GM19455 (cell line): ENCODE data around the gene ANKRD33B.
"Not testable (repeated sequence)": the region's sequence is repeated elsewhere in the genome, so short reads cannot be mapped to it uniquely, and the experiment has no call there.

Experiments used
- ATAC-seq: cut with Tn5 transposase; IDR thresholded peaks from one replicate; pipeline ENCODE4 v1.9.1; 2021; ENCODE audit not compliant: unreplicated experiment

ANKRD33B gene

DNA sequence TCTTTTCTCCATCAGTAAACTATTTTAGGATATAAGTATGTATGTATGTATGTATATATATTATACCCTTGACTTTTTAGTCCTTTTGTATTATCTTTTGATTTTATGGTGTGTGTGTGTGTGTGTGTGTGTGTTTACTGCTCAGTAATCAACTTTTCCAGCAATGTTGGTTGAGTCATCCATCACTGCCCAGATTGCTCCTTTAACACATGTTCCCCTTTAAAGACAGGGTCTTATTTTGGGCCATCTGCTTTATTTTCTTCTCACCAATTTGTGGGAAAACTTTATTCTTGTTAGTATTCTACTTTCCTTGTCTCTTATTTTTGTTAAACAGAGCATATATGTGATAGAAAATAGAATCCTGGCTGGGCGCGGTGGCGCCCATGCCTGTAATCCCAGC, 28.1 kb downstream of the ANKRD33B start:
- no peak for ATAC-seq

DNA sequence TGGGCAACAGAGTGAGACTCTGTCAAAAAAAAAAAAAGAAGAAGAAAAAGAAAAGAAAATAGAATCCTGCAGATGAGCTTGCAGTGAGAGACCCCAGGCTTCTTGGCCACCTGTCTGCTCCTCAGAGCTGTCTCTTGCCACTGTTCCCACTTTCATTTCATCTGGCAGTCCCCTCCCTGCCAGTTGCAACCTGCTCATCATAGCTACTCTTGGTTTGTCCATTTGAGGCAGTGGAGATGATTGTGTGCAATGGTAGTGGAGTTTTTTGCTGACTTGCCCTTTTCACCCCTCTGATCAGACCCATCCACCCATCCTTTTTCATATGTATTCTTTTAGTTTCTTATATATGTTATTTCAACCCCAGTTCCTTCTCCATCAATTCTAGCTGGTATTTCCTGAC, 28.7 kb downstream of the ANKRD33B start:
- ATAC-seq = peak; percentile 73

DNA sequence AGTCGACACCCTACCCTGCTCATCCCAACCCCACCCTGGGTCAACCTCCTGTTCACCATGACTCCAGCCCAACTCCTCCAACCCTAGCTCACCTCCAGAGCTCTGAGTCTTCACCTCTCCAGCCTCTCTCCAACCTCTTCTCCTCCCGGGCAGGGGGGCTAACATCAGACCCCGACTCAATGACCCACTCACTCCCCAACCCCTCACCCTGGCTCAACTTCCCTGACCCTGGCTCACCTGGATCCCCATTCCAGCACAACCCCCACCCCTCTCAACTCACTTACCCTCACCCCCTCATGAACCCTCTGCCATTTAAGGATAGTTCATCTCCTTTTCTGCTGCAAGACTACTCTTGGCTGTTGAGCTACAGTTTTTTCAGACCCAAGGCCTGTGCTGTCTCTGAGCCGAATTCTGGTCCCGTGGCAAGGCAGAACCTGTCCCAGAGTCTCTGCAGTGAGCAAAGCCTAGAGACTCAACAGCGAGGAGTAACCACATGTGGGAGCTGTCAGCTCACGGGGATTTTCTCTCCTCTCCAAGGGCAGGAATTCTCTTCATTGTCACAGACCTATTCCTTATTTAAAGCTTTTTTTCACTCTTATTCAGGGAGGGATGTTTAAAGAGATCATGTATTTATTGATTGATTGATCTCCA, 29.8 kb downstream of the ANKRD33B start:
- no peak for ATAC-seq

DNA sequence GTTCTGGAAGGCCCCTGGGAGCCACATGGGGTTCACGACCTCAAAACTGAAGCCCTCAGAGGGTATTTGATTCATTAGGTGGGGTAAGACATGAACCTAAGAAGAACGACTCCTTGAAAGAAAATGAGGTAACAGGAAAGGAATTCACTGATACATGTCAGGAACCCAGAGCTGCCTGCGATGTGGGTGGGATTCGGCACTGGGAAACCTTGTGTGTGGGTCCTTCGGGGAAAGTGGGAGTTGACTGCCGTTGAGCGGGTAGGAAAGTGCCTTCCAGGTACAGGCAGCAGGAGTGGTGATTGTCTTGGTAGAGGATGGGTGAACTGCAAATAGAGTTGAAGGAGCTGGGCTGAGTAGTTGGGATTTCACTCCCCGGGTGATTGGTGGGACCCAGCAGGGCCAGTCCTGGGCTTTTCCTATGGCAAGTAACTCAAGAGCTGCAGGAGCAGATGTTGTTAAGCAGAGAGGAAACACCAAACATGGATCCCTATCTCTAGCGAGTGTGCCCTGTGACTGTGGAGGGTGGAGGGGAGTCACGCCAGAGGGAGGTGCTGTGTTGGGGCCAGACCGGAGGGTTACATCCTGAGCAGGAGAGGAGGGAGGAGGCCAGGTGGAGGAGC, 30.8 kb downstream of the ANKRD33B start:
- ATAC-seq = no peak

DNA sequence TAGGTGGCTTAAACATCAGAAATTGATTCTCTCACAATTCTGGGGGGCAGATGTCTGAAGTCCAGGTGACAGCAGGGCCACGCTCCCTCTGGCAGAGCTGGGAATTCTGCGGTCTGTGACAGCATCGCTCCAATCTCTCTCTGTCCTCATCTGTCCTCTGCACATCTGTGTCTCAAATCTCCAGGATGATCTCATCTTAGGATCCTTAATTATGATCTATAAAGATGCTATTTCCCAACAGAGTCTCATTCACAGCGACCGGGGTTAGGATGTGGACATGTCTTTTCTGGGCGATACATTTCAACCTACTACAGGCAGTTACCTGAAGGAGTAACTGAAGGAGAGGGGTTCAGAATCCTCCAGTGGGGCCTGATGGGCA, 31.4 kb downstream of the ANKRD33B start:
- no peak for ATAC-seq

DNA sequence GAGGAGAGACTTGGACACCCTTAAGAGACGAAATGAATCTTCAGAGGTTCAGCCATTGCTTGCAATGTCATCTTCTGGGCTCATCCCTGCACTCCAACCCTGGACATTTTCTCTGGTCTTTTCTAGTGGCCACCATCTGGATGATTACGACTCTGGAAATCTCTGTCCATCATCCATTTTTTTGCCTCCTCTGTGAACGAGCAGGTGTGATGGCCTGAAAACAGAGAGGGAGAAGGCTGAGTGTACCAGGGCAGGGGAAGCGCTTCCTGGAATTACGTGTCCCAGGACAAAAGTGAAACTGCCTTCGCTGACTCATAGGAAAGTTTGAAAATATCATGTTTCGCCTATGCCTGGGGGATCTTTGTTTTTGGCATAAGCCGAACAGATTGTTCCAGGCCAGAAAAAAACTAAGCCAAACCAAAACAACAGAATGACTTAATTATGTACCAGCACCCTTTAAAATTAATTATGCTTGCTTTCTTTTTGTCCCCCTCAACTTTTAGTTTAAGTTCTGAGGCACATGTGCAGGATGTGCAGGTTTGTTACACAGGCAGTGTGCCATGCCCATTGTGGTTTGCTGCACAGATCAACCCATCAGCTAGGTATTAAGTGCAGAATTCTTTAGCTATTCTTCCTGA, 31.9 kb downstream of the ANKRD33B start:
- ATAC-seq = no peak

DNA sequence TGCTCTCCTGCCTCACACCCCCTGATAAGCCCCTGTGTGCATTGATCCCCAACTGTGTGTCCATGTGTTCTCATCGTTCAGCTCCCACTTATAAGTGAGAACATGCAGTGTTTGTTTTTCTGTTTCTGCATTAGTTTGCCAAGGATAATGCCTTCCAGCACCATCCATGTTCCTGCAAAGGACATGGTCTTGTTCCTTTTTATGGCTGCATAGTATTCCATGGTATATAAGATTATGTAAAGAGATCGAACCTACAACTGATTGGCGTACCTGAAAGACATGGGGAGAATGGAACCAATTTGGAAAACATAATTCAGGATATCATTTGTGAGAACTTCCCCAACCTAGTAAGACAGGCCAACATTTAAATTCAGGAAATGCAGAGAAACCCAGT, 32.4 kb downstream of the ANKRD33B start:
- ATAC-seq = no peak

DNA sequence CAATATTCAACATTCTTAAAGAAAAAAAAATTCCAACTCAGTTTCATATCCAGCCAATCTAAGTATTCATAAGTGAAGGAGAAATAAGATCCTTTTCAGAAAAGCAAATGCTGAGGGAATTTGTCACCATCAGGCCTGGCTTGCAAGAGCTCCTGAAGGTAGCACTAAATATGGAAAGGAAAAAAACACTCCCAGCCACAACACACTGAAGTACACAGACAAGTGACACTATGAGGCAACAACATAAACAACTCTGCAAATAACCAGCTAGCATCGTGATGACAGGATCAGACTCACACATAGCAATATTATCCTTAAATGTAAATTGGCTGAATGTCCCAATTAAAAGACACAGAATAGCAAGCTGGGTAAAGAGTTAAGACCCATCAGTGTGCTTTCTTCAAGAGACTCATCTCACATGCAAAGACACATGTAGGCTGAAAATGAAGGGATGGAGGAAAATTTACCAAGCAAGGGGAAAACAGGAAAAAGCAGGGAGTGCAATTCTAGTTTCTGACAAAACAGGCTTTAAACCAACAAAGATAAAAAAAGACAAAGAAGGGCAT, 33.1 kb downstream of the ANKRD33B start:
- no peak for ATAC-seq

DNA sequence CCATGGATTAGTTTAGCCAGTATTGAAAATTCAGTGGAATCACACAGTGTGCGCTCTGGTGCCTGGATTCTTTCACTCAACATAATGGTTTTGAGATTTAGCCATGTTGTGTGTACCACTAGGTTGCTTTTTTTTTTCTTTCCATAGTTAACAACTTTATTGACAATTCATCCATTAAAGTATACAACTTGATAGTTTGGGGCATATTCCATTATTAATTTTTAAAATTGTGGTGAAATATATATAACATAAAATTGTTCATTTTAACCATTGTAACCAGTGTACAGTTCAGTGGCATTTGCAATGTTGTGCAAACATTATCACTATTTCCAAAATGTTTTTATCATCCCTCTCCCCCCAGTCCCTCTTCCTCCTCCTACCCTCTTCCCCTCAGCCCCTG, 35.2 kb downstream of the ANKRD33B start:
- no peak for ATAC-seq

DNA sequence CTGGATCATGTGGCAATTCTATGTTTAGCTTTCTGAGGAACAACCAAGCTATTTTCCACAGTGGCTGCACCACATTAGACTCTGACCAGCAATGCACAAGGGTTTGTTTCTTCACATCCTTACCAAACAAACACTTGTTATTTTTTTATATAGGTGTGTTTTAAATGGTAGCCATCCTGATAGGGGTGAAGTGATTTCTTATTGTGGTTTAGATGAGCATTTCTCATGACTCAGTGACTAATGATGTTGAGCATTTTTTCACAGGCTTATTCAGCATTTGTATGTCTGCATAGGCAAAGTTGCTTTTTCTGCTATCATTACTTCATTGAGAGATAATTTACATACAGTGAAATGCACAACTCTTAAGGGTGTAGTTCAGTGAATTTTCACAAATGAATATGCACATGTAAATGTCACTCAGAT, 36.0 kb downstream of the ANKRD33B start:
- ATAC-seq = no peak

DNA sequence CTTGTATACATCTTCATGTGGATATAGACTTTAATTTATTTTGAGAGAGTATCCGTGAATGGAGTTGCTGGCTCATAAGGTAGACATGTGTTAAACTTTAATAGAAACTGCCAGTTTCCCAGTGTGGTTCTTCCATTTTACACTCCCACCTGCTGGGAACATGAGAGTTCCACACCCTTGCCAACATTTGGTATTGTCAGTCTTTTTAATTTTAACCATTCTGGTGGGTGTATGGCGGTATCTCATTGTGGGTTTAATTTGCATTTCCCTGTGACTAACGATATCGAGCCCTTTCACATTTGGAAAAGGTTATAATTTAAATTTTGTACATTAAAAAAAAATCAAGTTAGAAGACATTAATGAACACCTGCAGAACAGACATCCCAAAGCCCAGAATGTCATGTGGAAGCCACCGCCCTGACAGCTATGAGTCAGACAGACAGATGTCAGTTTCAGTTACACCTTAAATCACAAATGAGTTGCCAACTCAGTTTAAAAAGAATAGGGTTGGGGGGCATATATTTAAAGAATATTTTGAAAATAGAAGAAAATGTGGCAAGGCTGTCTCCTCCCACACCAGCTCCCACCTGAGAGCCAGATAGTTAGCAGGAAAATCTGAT, 36.9 kb downstream of the ANKRD33B start:
- ATAC-seq = peak; percentile 60

DNA sequence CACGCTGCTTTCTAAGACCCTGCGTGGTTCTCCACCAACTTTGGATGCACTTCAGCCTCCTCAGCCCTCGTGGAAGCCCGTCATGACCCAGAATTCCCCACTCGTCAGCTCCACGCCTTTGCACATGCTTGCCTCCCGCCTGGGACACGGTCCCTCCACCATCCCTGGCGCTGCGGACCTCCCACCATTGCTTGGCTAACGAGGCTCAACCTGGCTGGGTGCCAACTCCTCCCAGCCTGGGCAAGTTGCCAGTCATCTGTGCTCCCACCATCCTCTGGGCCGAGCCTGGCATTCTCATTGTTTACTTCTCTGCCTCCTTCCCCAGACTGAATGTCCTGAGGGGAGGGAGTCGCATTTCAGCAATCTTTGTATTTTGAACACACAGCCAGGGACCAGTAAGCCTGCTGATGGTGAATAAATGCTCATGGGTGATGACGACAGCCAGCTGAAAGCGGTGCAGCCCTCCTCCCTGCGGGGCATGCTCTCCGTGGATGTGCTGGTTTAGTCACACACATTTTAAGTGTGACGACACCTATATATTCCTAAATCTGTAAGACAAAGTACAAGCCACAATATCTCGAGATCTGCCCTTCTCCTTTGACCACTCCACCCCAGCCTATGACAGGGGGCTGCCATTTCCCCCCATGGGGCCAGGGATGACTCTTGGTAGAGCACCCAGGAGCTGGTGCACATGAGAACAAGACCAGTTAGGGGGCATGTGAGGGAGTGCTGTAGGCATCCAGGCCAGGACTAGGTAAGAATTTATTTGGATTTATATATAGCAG, 37.6 kb downstream of the ANKRD33B start:
- ATAC-seq = peak; percentile 41

DNA sequence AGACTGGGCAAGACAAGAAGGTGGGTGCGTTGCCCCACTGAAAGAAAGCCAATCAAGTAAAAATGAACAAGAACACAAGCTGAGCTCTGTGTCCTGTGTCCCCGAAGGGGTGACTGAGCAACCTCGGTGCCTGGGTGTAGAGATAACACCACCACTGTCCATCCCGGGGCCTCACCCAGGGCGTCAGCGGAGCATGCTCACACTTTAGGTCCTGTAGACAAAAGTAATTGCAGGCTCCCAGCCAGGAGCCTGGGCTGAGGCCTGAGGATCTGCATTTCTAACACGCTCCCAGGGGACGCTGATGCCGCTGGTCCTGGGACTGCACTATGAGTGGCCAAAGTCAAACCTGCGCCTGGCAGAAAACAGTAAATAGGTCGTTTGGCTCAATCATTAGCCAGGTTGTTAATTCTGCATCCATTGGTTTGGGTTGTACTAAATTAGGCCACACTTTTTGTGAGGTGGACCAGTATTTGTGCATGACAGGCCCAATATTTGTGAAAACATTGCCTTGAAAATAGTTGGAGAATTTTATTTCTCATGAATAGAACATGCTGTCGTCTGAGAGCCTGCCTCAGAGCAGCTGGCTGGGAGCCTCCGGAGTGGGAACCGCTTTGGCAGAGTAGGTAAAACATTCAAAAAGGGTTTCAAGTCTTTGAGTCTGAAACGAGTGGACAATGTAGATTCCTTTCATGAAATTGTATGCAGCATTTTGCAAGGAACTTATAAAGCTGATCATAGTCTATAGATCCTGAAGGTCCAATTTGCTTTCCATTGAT, 38.3 kb downstream of the ANKRD33B start:
- no peak for ATAC-seq

DNA sequence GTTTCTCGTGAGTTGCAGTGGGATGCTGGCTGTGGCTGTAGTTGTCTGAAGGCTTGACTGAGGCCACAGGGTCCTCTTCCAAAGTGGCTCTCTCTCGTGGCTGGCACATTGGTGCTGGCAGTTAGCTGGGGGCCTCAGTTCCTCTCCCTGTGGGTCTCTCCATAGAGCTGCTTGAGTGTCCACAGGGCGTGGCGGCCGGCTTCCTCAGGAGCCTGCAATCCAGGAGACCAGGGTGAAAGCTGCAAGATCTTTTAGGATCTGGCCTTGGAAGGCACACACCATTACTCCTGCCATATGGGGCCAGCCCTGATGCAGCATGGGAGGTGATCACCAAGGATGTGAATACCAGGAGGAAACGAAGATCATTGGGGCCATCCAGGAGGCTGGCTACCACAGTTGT, 41.1 kb downstream of the ANKRD33B start:
- no peak for ATAC-seq

DNA sequence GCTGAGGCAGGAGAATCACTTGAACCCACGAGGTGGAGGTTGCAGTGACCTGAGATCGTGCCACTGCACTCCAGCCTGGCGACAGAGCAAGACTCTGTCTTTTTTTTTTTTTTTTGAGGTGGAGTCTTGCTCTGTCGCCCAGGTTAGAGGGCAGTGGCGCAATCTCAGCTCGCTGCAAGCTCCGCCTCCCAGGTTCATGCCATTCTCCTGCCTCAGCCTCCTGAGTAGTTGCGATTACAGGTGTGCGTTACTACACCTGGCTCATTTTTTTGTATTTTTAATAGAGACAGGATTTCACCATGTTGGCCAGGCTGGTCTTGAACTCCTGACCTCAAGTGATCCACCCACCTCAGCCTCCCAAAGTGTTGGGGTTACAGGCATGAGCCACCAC, 42.8 kb downstream of the ANKRD33B start:
- ATAC-seq = not testable (repeated sequence)

DNA sequence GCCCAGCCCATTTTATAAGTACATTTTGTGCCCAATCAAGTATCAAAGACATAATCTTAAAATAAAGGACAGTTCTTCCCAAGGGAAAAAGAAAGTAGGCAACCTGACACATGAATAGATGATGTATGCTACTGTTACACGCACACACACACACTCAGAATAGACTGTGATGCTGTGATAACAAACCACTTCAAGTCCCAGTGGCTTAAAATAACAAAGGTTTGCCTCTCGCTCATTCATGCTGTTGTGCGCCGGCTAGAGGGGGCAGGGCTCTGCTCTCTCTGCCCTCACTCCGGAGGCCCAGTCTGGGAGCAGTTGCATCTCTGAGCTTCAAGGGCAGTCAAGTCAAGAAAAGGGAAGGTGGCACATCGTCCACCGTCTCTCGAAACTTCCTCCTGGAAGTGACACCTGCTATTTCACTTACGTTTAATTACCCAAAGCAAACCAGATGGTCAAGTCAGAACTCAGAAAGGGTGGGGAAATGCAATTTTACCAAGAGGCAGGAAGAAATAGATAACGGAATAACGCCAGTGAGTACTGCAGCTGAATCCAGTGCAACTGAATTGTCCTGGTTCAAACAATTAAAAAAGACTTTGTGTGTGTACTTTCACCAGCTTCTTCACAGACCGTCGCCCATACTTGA, 43.3 kb downstream of the ANKRD33B start:
- ATAC-seq = peak; percentile 83

DNA sequence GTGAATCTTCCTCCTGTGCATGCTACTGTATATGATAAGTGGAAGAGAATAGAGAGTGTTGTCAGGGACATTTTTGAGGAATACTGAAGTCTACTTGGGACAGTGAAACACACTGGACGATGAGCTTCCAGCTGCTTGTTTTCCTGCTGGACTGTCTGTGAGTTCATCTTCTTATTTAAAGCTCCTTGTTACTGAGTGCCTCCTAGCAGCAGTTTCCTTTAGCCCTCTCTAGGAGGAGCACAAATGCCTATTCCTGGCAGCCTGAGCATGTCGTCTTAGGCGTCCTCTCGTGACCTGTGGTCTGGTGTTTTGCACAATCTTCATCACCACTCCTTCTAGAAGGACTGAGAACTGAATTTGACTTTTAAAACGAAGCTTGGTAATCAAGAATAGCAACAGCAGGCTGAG, 43.8 kb downstream of the ANKRD33B start:
- ATAC-seq = peak; percentile 59

DNA sequence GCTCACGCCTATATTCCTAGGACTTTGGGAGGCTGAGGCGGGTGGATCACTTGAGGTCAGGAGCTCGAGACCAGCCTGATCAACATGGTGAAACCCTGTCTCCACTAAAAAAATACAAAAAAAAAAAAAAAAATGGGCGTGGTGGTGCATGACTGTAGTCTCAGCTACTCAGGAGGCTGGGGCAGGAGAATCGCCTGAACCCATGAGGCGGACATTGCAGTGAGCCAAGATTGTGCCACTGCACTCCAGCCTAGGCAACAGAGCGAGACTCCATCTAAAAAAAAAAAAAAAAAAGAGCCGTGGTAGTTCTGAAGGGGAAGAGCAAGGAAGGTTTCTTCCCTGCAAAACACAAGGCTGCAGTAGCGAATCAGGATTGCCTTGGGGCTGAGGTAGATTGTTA, 44.2 kb downstream of the ANKRD33B start:
- peak; percentile 8 for ATAC-seq

DNA sequence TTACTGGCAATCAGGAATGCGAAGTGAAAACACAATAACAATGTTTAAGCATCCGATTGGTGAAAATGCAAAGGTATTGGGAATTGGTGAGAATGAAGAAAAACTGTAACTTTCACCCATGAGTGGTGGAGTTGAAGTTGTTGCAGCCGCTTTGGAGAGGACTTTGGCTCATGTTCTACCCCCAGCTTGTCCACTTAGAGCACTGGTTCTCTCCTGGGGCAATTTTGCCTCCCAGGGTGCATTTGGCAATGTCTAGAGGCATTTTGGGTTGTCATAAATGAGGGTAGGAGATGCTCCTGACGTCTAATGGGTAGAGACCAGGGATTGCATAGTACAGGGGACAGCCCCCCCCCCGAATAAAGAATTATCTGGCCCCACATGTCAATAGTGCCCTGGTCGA, 46.2 kb downstream of the ANKRD33B start:
- ATAC-seq = no peak

DNA sequence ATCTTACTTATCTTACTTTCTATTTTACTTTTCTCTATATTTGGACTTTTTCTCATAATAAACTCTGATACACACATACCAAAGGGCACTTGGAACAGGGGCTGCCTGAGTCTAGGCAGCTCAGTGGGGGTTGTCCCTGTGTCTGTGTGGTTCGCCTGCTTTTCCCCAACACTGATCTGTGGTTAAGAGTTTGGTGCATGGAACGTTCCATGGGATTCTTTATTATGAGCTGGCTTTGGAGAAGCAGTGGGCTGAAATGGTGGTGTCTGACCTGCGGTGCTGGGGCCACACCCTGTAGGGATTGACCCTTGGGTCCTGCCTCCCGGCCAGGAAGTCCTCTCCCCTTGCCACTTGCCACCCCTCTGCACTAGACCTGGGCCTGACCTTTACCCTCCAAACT, 47.4 kb downstream of the ANKRD33B start:
- no peak for ATAC-seq
